Measurements from ENCODE around the gene CRYGN.

DNA sequence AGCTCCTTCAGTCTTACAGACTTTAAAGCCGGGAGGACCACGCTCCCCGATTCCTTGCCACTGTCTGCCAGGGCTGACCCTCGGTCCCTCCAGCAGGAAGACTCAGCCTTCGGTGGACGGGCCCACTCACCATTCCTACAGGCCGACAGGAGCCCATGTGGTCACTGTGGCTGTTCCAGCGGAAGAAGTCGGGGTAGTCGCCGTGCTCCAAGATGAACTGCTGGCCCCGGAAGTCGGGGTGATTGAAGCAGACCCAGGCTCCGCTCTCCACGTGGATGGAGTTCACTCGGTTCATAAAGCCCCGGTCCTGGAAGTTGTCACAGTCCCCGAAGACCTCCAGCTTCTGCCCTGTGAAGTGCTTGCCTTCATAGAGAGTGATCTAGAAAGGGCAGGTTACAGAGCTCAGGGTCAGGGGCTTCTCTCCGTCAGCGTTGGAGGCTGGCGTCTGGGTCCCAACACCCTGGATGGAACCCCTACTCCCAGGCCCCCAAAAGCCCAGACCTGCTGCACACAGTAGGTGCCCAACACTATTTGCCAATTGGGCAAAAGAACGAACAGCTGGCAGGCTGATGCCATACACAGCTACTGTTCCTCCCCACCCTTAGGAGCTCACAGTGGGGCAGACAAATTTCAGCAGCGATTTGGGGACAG lies 1.9 kb downstream of the CRYGN start:
- TF ChIP-seq FOXM1 (CRISPR knock-in tag; IDR thresholded peaks at IDR 0.05): no peak
- TF ChIP-seq RFXAP (CRISPR knock-in tag; IDR thresholded peaks at IDR 0.05; ENCODE audit: borderline replicate concordance): no peak
- no peak for TF ChIP-seq RAD21 (CRISPR knock-in tag; IDR thresholded peaks at IDR 0.05)
- no peak for TF ChIP-seq HNRNPUL1 (IDR thresholded peaks at IDR 0.05; ENCODE audit: low read depth, low read length)
- no peak for TF ChIP-seq NFYB (CRISPR knock-in tag; IDR thresholded peaks at IDR 0.05)
- no peak for TF ChIP-seq MAX (IDR thresholded peaks at IDR 0.05)
- TF ChIP-seq CENPBD1 (CRISPR knock-in tag; IDR thresholded peaks at IDR 0.05; ENCODE audit: borderline replicate concordance, low read depth): no peak
- no peak for TF ChIP-seq GTF2F1 (IDR thresholded peaks at IDR 0.05; ENCODE audit: low read length)
- no peak for TF ChIP-seq HMG20B (CRISPR knock-in tag; conservative IDR thresholded peaks at IDR 0.05)
- no peak for TF ChIP-seq MEIS2 (CRISPR knock-in tag; IDR thresholded peaks at IDR 0.05)
